CD4-positive, alpha-beta T cell treated with Interferon gamma for 1 hour (primary cell): ENCODE measurements around the gene CTXN1.
"Not testable (repeated sequence)": the region's sequence is repeated elsewhere in the genome, so short reads cannot be mapped to it uniquely, and the experiment has no call there.

Source experiments
- DNase-seq: peaks from one replicate; pipeline ENCODE4 v3.0.0-alpha.2; 2020

Gene CTXN1

DNA sequence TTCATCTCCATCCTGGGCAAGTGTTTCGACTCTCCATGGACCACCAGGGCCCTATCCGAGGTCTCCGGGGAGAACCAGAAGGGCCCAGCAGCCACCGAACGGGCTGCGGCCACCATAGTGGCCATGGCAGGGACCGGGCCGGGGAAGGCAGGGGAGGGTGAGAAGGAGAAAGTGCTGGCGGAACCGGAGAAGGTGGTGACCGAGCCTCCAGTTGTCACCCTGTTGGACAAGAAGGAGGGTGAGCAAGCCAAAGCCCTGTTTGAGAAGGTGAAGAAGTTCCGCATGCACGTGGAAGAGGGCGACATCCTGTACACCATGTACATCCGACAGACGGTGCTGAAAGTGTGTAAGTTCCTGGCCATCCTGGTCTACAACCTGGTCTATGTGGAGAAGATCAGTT is 27.0 kb downstream of the CTXN1 start:
- DNase-seq, result no peak

DNA sequence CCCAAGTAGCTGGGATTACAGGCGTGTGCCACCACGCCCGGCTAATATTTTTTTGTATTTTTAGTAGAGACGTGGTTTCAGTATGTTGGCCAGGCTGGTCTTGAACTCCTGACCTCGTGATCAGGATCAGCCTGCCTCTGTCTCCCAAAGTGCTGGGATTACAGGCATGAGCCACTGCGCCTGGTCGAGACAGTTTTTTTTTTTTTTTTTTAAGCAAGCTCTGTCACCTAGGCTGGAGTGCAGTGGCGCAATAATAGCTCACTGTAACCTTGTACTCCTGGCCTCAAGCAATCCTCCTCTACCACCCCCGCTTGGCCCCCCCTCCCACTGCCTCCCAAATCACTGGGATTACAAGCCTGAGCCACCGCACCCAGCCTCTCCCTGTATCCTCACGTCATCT is 28.6 kb downstream of the CTXN1 start:
- no peak for DNase-seq

DNA sequence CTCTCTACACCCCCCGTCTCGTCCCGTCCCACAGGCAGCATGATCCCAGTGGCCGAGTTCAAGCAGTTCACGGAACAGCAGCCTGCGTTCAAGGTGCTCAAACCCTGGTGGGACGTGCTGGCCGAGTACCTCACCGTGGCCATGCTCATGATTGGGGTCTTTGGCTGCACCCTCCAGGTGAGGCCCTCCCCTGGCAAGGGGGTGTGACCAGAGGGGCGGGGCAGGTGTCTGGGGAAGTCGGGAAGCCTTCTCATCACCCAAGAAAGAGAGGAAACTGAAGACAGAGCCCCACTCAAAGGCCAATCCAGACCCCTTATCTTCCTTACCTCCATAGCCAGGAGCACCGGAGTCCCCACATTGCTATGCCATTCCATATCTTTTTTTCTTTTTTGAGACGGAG is 30.4 kb downstream of the CTXN1 start:
- DNase-seq, result no peak

DNA sequence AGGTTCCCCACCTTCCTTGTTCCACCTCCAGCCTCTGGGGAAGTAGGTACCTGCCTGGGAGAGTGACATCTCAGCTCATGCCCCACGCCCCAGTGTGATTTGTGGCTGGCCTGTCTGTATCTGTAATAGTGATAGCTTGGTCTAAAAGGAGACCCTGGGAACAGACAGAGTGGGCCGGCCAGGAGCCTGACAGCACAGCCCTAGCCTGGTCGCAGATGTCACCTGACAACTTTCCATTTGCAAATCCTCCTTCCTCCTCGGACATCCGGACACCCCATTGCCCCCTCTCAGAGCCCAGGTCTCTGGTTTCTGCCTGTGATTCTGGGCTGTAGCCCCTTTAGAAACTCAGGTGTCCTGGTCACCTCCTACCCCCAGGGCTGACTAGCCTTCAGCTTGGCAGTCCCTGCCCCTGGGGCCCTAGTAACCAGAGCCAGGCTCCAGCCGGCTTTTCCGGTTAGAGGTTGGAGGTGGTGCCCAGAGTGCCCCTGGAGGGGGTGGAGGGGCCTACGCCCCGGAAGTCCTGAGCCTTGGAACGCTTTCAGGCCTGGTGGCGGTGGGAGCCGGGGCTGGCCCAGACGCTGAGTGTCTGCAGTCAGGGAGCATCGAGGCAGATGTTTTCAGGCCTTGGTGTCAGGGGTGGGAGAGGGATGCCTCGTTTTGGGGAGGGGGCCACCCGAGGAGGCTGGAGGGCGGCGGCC is 31.2 kb downstream of the CTXN1 start:
- no peak for DNase-seq

DNA sequence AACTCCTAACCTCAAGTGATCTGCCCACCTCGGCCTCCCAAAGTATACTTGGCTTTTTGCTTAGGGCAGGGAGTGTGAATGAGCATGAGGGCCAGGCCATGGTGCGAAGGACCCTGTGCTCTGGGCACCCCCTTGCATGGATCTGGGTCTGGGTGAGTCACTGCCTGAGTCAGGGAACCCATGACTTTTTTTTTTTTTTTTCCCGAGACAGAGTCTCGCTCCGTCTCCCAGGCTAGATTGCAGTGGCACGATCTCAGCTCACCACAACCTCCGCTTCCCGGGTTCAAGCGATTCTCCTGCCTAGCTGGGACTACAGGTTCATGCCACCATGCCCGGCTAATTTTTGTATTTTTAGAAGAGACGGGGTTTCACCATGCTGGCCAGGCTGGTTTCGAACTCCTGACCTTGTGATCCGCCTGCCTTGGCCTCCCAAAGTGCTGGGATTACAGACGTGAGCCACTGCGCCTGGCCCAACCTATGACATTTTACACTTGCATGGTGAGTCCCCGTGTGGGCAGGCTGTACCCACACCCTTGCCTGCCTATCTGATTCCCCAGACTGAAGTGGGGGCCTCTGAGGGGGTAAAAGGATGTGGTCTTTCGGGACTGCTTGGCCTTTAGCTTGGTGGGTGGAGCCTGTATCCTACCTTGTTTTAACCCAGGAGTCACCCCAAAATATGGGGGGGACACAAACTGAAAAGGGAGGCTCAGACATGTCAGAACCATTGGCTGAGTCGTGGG is 32.4 kb downstream of the CTXN1 start:
- not testable (repeated sequence) for DNase-seq

DNA sequence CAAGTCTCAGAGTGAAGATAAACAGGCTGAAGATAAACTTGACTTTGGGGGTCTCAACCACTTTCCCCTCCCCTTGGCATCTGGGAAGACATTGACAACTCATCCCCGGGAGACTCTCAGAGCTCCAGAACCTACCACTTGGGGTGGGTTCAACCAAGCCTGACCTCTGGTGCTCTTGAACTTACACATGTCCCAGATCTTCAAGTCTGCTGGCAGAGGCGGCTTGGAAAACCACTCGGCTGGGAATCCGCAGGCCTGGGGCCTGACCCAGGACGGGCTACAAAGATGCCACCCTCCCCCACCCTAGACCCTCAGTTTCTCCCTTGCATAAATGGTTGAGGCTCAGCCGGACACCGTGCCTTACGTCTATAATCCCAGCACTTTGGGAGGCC is 37.1 kb downstream of the CTXN1 start:
- no peak for DNase-seq

DNA sequence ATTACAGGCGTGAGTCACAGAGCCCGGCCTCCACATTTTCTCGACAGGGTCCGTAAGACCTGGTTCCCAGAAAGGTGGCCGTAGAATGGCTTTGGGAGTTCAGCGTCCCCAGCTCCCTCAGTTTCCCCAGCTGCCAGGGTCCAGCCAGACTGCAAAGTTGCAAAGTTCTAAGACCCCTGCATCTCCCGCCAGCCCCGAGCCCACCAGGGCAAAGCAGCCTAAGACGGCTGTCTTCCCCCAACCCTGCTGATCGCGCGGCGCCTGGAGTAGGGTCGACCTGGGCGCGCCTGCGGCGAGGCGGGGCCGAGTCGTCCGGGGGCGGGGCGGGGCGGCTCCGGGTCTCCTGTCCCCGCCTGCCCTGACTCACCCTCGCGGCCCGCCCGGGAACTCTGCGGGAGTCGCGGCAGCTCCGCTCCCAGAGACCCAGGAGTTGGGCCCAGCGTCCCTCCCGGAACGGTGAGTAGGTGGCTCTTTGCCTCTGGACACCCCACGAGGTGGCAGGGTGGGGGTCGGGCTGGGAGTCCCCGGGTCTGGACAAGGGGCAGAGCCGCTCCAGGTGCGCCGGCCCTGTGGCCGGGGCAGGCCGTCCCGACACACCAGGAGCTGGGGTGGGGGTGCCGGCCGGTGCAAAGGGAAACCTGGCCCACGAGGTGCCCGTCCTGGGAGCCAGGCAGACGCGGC is 37.6 kb downstream of the CTXN1 start, which contains the start of gene LRRC8E:
TSS of gene LRRC8E (plus strand) at position 366 of the 681 bp plus-strand sequence. CDS start 7,094 bp downstream, outside the sequence.
- no peak for DNase-seq

DNA sequence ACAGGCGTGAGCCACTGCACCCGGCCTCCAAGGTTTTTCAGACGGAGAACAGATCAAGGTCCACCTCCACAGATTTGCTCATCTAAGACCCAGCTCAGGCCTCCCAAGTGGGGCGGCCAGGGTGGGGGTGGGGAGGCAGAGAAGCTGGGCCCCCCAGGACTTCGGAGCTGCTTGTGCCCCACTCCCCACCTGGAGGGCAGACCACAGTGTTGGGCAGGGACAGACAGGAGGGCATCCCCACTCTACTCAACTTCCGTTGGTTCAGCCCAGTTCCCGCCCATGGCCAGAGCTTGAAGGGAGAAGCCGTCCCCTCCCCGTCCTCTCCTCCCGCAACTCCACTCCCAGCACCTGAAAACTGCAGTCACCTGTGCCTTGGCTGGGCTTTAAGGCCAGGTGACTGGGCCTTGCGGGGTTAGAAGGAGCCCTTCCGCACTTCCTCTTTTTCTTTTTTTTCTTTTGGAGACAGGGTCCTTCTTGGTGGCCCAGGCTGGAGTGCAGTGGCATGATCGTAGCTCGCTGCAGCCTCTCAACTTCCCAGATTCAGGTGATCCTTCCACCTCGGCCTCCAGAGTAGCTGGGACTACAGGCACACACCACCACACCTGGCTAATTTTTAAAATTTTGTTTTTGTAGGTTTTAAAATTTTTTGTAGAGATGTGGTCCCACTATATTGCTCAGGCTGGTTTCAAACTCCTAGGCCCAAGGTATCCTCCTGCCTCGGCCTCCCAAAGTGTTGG is 38.4 kb downstream of the CTXN1 start:
- no peak for DNase-seq

DNA sequence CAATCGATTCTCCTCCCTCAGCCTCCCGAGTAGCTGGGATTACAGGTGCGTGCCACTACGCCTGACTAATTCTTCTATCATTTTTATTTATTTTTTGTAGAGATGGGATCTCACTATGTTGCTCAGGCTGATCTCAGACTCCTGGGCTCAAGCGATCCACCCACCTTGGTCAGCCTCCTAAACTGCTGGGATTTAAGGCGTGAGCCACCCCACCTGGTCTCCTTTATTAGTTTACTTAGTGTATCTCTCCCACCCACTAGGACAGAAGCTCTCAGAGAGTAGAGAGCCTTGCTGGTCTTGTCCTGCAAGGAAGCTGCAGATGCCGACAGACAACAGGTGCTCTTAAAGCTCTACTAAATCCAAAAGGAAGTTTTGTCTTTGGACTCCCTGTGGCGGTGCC is 40.1 kb downstream of the CTXN1 start:
- DNase-seq, result no peak

DNA sequence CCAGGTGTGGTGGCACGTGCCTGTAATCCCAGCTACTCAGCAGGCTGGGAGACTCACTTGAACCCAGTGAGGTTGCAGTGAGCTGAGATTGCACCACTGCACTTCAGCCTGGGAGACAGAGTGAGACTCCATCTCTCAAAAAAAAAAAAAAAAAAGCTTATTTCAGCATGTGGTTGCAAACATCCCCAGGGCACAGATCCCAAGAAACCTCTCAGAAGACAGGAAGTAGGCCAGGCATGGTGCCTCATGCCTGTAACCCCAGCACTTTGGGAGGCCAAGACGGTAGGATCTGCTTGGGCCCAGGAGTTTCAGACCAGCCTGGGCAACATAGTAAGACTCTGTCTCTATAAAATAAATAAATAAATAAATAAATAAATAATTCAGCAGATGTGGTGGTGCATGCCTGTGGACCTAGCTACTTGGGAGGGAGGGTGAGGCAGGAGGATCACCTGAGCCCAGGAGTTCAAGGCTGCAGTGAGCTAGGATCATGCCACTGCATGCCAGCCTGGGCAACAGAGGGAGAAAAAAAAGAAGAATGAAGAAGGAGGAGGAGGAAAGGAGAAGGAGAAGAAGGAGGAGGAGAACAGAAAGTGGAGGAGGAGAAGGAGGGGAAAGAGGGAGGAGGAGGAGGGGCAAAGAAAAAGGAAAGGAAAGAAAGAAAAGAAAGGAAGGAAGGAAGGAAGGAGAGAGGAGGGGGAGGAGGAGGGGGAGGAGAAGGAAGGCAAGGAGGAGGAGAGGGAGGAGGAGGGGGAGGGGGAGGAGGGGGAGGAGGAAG is 42.0 kb downstream of the CTXN1 start:
- DNase-seq, result no peak

DNA sequence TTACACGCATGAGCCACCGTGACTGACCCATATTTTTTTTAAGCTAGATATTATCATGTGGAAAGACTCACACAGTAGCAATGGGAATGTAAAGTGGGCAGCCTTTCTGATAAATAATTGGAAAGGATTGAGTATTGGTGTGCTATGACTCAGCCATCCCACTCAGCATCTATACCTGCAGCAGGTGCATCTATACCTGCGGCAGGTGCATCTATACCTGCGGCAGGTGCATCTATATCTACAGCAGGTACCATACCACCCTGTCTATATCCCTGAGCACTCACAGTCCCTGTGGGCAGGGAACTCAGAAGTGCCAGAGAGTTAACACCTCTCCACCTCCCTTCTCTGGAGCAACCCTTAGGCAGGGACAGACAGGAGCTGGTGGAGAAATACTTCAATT is 42.8 kb downstream of the CTXN1 start:
- no peak for DNase-seq

DNA sequence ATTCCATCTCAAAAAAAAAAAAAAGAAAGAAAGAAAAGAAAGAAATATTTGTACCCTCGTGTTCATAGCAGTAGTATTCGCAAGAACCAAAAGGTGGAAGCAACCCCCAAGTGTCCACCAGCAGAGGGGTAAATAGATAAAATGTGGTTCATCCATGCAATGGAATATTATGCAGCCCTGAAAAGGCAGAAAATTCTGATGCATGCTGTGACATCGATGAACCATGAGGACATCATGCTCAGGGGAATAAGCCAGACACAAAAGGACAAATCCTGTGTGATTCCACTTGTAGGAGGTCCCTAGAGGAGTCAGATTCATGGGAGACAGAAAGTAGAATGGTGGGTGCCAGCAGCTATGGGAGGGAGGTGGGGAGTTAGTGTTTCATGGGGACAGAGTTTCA is 44.0 kb downstream of the CTXN1 start:
- no peak for DNase-seq

DNA sequence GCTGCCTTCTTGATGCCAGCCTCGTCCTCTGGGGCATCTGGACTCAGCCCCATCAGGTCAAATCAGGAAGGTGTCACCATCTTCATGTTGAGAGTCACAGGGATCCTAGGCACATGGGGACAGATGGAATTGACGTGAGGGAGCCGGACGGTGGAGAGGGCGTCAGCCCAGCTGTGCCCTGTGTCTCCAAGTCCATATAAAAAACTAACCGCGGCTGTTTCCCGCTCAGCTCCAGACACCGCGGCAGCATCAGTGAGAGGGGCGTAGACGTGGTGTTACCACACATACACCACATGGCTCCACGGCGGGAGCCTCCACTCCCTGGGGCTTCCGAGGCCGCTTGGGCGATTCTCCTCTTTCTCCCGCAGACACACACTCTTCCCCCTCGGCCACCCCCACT is 46.1 kb downstream of the CTXN1 start:
- DNase-seq, result no peak

DNA sequence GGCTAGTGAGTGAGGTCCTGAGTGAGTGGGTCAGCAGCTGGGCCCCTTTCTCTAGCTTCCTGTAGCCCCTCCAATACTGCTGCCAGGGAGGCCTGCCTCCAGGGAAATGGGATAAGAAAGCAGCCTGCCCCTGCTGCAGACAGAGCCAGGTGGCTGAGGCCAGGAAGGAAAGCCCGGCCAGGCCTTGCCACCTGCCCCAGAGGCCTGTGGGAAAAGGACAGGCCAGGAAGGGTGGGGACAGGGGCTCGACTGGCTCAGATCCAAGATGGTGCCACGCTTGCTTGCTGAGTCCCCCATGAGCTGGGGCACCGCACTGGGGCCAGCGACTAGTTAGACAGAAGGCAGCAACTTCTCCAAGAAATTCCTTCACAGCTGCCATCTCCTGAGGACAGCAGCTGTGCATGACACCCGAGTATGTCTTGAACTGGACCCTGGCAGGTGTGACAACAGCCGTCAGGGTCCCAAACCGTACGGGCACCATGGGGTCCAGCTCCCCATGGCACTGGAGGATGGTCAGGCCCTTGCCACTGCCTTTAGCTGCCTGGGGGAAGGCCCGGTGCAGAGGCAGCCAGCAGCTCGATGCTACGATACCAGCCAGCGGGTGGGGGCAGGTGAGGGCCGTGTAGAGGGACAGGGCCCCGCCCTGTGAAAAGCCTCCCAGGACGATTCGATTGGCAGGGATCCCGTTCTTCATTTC is 46.7 kb downstream of the CTXN1 start:
- DNase-seq, result no peak

DNA sequence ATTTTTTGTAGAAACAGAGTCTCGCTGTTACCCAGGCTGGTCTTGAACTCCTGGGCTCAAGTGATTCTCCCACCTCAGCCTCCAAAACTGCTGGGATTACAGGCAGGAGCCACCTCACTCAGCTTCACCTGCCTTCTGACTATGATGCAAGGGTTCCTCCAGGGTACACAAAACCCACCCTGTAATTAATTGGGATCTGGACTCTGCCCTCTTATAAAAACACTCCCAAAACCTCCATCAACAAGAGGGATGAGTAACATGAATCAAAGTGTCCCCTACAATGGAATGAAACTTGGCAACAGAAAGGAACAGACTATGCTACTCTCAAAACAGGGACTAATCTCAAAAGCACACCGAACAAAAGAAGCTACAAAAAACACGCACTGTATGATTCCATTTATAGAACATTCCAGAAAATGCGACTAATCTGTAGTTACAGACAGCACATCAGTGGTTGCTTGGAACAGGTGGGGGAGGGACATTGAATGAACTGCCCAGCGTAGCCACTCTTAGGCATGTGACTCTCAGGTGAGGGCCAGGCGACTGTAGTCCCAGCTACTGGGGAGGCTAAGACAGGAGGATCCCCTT is 48.6 kb downstream of the CTXN1 start:
- no peak for DNase-seq

DNA sequence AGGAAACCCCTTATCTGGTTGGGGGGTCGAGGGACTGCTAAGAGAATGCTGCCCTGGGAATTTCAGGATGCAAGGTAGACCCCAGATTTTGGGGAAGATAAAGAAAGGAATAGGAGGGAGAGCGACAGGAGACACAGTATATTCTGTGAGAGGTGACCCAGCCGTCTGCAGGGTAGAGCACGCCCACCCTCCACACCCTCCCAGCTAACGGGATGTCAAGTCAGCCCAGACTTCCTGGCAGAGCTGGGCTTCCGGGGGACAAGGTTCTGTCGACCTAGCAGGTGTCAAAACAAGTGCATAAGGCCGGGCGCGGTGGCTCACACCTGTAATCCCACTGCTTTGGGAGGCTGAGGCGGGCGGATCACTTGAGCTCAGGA is 51.0 kb downstream of the CTXN1 start:
- DNase-seq, result no peak
